Left lung (tissue), 10 donors: ENCODE data around the gene FAM13C. TPM values are rescaled to one million over a fixed set of nuclear protein-coding genes. Genes with fewer than 3 reads are reported as not detected.

ENCODE experiments used
- ATAC-seq: fragments of 200-7000 bp; cut with Tn5 transposase; one replicate; pipeline ENCODE4 v1.9.1; 2020; ENCODE audit warnings: moderate library complexity
- DNase-seq, 4 donors: peaks; one replicate each; pipeline ENCODE4 v3.0.0-alpha.2; 2013 to 2020
- H3K27ac ChIP-seq, 2 donors: fragments of 200-600 bp; sonication (generic) in 1 of 2; one replicate each; pipeline versions ENCODE4 v1.5.0 to v1.8.0; 2020 to 2021
- H3K27me3 ChIP-seq, 2 donors: fragments of 200-600 bp; sonication (generic) in 1 of 2; one replicate each; pipeline versions ENCODE4 v1.5.0 to v1.8.0; 2020 to 2021
- H3K36me3 ChIP-seq, 2 donors: fragments of 200-600 bp; sonication (generic) in 1 of 2; one replicate each; pipeline versions ENCODE4 v1.5.0 to v1.8.0; 2020 to 2021
- H3K4me1 ChIP-seq, 2 donors: fragments of 200-600 bp; one replicate each; pipeline ENCODE4 v1.8.0; 2021
- H3K4me3 ChIP-seq, 2 donors: fragments of 200-600 bp; sonication (generic) in 1 of 2; one replicate each; pipeline versions ENCODE4 v1.5.0 to v1.8.0; 2020 to 2021; ENCODE audit warnings: mild to moderate bottlenecking in 1 of 2
- H3K9me3 ChIP-seq, 2 donors: fragments of 200-600 bp; sonication (generic) in 1 of 2; one replicate each; pipeline versions ENCODE4 v1.5.0 to v1.8.0; 2020 to 2021
- CTCF ChIP-seq, 2 donors: fragments of 200-600 bp; sonication (generic) in 1 of 2; IDR thresholded peaks; one replicate each; pipeline versions ENCODE4 v1.5.0 to v1.8.0; 2021; ENCODE audit warnings: antibody characterized with exemption in 2 of 2
- intact Hi-C, 2 donors: fragments of 100-400 bp; cut with DNase I; formaldehyde crosslinking; loops; one replicate each; pipeline versions ENCODE4 v1.11.2 to v1.14.2; 2022
- polyA plus RNA-seq, 6 donors: library from polyadenylated mRNA; unstranded; fragments of 120-200 nt; gene quantifications; one replicate each; pipeline ENCODE4 v1.2.1, GENCODE V29; 2013; ENCODE audit not compliant: insufficient read length in 6 of 6
- total RNA-seq, 2 donors: library from RNA; stranded (reverse); fragmentation: NEBNext Ultra II Directional; extraction: Animal tissue kit (Norgen Biotek cat#: 25700); gene quantifications; one replicate each; pipeline ENCODE4 v1.2.1, GENCODE V29; 2021
- donor health status: DM: no; HTN: yes; CAD: no.
- donor health status: DM: no; HTN: no; CAD: no.

FAM13C gene
- total and polyA plus RNA-seq, 8 donors = 10.3 to 36.1 (median 25.0) TPM

GRCh38 chr10:59287587-59288255 lies 74.6 kb downstream of the FAM13C start:
- no peaks in the 10 kb centered on the region for H3K27me3 ChIP-seq
- intact Hi-C loops = no loop called here
- ATAC-seq (no peak), DNase-seq (no peak)
- TF ChIP-seq CTCF (IDR thresholded peaks at IDR 0.05) = no peak
- no peaks in the 10 kb centered on the region for H3K4me1 ChIP-seq
- no peaks in the 10 kb centered on the region for H3K9me3 ChIP-seq
- no peak overlapping the region for H3K27ac ChIP-seq
- H3K36me3 ChIP-seq = no peaks in the 10 kb centered on the region
- no peak overlapping the region for H3K4me3 ChIP-seq

DNA sequence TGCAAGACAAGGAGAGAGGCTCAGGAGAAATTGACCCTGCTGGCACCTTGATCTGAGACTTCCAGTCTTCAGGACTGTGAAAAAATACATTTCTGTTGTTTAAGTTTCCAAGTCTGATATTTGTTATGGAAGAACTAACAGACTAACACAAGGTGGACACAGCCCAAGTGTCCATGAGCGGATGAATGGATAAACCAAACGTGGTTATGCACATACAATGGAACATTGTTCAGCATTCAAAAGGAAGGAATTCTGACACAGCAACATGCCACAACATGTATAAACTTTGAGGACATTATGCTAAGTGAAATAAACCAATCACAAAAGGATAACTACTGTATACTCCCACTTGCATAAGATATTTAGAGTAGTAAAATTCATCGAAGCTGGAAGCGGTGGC lies 76.5 kb downstream of the FAM13C start:
- no peaks in the 10 kb centered on the region for H3K27me3 ChIP-seq
- H3K4me1 ChIP-seq = no peaks in the 10 kb centered on the region
- no peaks in the 10 kb centered on the region for H3K9me3 ChIP-seq
- H3K36me3 ChIP-seq = no peaks in the 10 kb centered on the region
- H3K27ac ChIP-seq = no peak overlapping the region
- ATAC-seq (no peak), DNase-seq (no peak)
- no peak for TF ChIP-seq CTCF (IDR thresholded peaks at IDR 0.05)
- no peak overlapping the region for H3K4me3 ChIP-seq
- intact Hi-C loops = no loop called here

GRCh38 chr10:59285073-59285472 lies 77.3 kb downstream of the FAM13C start:
- TF ChIP-seq CTCF (IDR thresholded peaks at IDR 0.05) = no peak
- intact Hi-C loops = no loop called here
- Histone ChIP-seq H3K4me1 (no peaks in the 10 kb centered on the region), H3K27ac (no peak overlapping the region), H3K4me3 (no peak overlapping the region), H3K36me3 (no peaks in the 10 kb centered on the region), H3K27me3 (no peaks in the 10 kb centered on the region), H3K9me3 (no peaks in the 10 kb centered on the region)
- ATAC-seq = no peak
- no peak for DNase-seq

GRCh38 chr10:59284118-59284975 lies 78.0 kb downstream of the FAM13C start:
- Histone ChIP-seq H3K4me3 (no peak overlapping the region), H3K27ac (no peak overlapping the region), H3K27me3 (no peaks in the 10 kb centered on the region), H3K4me1 (no peaks in the 10 kb centered on the region), H3K36me3 (no peaks in the 10 kb centered on the region), H3K9me3 (no peaks in the 10 kb centered on the region)
- no peak for DNase-seq
- TF ChIP-seq CTCF (IDR thresholded peaks at IDR 0.05) = no peak
- intact Hi-C loops = no loop called here
- ATAC-seq = no peak

DNA sequence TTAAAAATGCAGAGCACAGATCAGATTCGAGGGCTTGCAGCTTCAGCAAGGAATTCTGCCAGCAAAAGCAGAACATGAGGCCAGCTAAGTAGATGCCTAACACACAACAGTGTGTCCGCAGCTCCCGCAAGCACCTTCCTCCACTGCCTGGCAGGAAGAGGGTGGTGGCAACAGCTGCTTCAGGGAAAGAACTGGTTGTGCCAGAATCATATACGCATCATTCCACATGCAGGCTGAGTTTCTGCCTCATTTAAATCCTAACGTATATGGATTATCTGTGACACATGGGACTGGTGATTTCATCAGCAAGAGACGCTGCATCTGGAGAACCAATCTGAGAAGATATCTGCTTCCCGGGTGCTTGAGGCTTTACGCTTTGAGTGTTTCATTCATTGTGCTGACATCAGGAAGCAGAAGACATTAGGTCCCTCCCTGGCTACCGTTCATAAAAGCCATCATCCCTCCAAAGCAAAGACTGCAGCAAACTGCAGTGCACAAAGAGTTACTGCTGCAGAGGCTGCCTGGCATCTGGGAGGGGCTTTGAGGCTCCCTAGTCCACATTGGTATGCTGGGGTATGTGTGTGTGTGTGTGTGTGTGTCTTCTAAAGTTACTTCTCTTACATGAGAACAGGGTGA lies 78.8 kb downstream of the FAM13C start:
- no peaks in the 10 kb centered on the region for H3K27me3 ChIP-seq
- intact Hi-C loops = no loop called here
- no peak overlapping the region for H3K27ac ChIP-seq
- no peaks in the 10 kb centered on the region for H3K4me1 ChIP-seq
- H3K4me3 ChIP-seq = no peak overlapping the region
- no peak for DNase-seq
- no peaks in the 10 kb centered on the region for H3K36me3 ChIP-seq
- ATAC-seq = no peak
- no peaks in the 10 kb centered on the region for H3K9me3 ChIP-seq
- TF ChIP-seq CTCF (IDR thresholded peaks at IDR 0.05) = no peak
